ENCODE measurements around the gene LCE1E.

The LCE1E gene

GRCh38 chr1:152817309-152817708, 31.3 kb downstream of the LCE1E start:
- Histone ChIP-seq H2BK5ac (ENCODE audit: low read depth, low read length, poor library complexity, severe bottlenecking) (no peak overlapping the region), H3K4me1 (ENCODE audit: control insufficient read depth, insufficient read depth, low read depth, low read length) (no peaks in the 10 kb centered on the region), H3K9me3 (ENCODE audit: control insufficient read depth, low read length) (no peaks in the 10 kb centered on the region), H3K23ac (ENCODE audit: low read length in 2 of 2) (no peak overlapping the region), H3K4ac (ENCODE audit: low read depth in 1 of 2, low read length in 2 of 2) (no peak overlapping the region), H3K14ac (ENCODE audit: low read length in 2 of 2) (no peak overlapping the region), H3K18ac (ENCODE audit: low read depth in 1 of 2, low read length in 2 of 2) (no peak overlapping the region), H3K4me2 (ENCODE audit: low read length, poor library complexity, severe bottlenecking) (no peak overlapping the region), H3K36me3 (ENCODE audit: control insufficient read depth in 1 of 2, insufficient read depth in 2 of 2, low read depth in 1 of 2, low read length in 2 of 2) (no peaks in the 10 kb centered on the region), H3K27me3 (ENCODE audit: control insufficient read depth in 1 of 2, insufficient read depth in 1 of 2, low read length in 2 of 2) (no peaks in the 10 kb centered on the region), H4K91ac (ENCODE audit: low read length) (no peak overlapping the region), H2BK120ac (ENCODE audit: low read depth, low read length) (no peak overlapping the region), H3K9ac (ENCODE audit: low read length) (no peak overlapping the region), H2BK15ac (ENCODE audit: low read depth, poor library complexity, severe bottlenecking) (no peak overlapping the region), H4K8ac (ENCODE audit: low read length) (no peak overlapping the region), H3K4me3 (ENCODE audit: insufficient read depth in 1 of 2, low read depth in 1 of 2, low read length in 2 of 2) (no peak overlapping the region), H2BK12ac (ENCODE audit: low read length in 2 of 2) (no peak overlapping the region), H2AK5ac (ENCODE audit: low read length, severe bottlenecking) (no peak overlapping the region), H3K79me1 (replicated peaks; ENCODE audit: low read length, poor library complexity, severe bottlenecking) (no peaks in the 10 kb centered on the region), H2AFZ (ENCODE audit: low read depth, low read length) (no peak overlapping the region), H3K27ac (ENCODE audit: low read length, poor library complexity, severe bottlenecking) (no peak overlapping the region)
- WGBS: 65% methylated on average over 6 of the region's 6 CpGs
- no peak for DNase-seq

- no peak overlapping the region for H3K4me2 ChIP-seq (ENCODE audit: low read length, poor library complexity, severe bottlenecking)
- no peak overlapping the region for H3K18ac ChIP-seq (ENCODE audit: low read depth in 1 of 2, low read length in 2 of 2)
- no peak overlapping the region for H2AFZ ChIP-seq (ENCODE audit: low read depth, low read length)
- no peak overlapping the region for H3K4ac ChIP-seq (ENCODE audit: low read depth in 1 of 2, low read length in 2 of 2)
- 27% methylated on average over 1 of the region's 5 CpGs for WGBS
- no peak overlapping the region for H3K14ac ChIP-seq (ENCODE audit: low read length in 2 of 2)
- no peak overlapping the region for H3K27ac ChIP-seq (ENCODE audit: low read length, poor library complexity, severe bottlenecking)
- no peak overlapping the region for H2BK120ac ChIP-seq (ENCODE audit: low read depth, low read length)
- no peak overlapping the region for H4K8ac ChIP-seq (ENCODE audit: low read length)
- no peak overlapping the region for H2BK15ac ChIP-seq (ENCODE audit: low read depth, poor library complexity, severe bottlenecking)
- H2AK5ac ChIP-seq (ENCODE audit: low read length, severe bottlenecking): no peak overlapping the region
- H3K27me3 ChIP-seq (ENCODE audit: control insufficient read depth in 1 of 2, insufficient read depth in 1 of 2, low read length in 2 of 2): peaks cover 0 to 9% of the 10 kb centered on the region in 2 experiments
- H2BK12ac ChIP-seq (ENCODE audit: low read length in 2 of 2): no peak overlapping the region
- H3K9me3 ChIP-seq (ENCODE audit: control insufficient read depth, low read length): no peaks in the 10 kb centered on the region
- no peaks in the 10 kb centered on the region for H3K36me3 ChIP-seq (ENCODE audit: control insufficient read depth in 1 of 2, insufficient read depth in 2 of 2, low read depth in 1 of 2, low read length in 2 of 2)
- DNase-seq: no peak
- no peak overlapping the region for H3K9ac ChIP-seq (ENCODE audit: low read length)
- no peak overlapping the region for H4K91ac ChIP-seq (ENCODE audit: low read length)
- no peak overlapping the region for H3K23ac ChIP-seq (ENCODE audit: low read length in 2 of 2)
- H3K4me3 ChIP-seq (ENCODE audit: insufficient read depth in 1 of 2, low read depth in 1 of 2, low read length in 2 of 2): no peak overlapping the region
- no peaks in the 10 kb centered on the region for H3K4me1 ChIP-seq (ENCODE audit: control insufficient read depth, insufficient read depth, low read depth, low read length)
- H3K79me1 ChIP-seq (replicated peaks; ENCODE audit: low read length, poor library complexity, severe bottlenecking): no peaks in the 10 kb centered on the region
- no peak overlapping the region for H2BK5ac ChIP-seq (ENCODE audit: low read depth, low read length, poor library complexity, severe bottlenecking)
These were observed 37.2 kb downstream of the LCE1E start for GRCh38 chr1:152823294-152823693.

GRCh38 chr1:152824964-152825363, 38.9 kb downstream of the LCE1E start:
- no peak overlapping the region for H3K9ac ChIP-seq (ENCODE audit: low read length)
- H3K4me2 ChIP-seq (ENCODE audit: low read length, poor library complexity, severe bottlenecking): no peak overlapping the region
- DNase-seq: no peak
- no peak overlapping the region for H3K23ac ChIP-seq (ENCODE audit: low read length in 2 of 2)
- H3K18ac ChIP-seq (ENCODE audit: low read depth in 1 of 2, low read length in 2 of 2): no peak overlapping the region
- no peaks in the 10 kb centered on the region for H3K9me3 ChIP-seq (ENCODE audit: control insufficient read depth, low read length)
- no peak overlapping the region for H3K4ac ChIP-seq (ENCODE audit: low read depth in 1 of 2, low read length in 2 of 2)
- H2BK120ac ChIP-seq (ENCODE audit: low read depth, low read length): no peak overlapping the region
- H4K8ac ChIP-seq (ENCODE audit: low read length): no peak overlapping the region
- H3K4me3 ChIP-seq (ENCODE audit: insufficient read depth in 1 of 2, low read depth in 1 of 2, low read length in 2 of 2): no peak overlapping the region
- no peak overlapping the region for H3K27ac ChIP-seq (ENCODE audit: low read length, poor library complexity, severe bottlenecking)
- no peaks in the 10 kb centered on the region for H3K4me1 ChIP-seq (ENCODE audit: control insufficient read depth, insufficient read depth, low read depth, low read length)
- peaks cover 0 to 9% of the 10 kb centered on the region in 2 experiments for H3K27me3 ChIP-seq (ENCODE audit: control insufficient read depth in 1 of 2, insufficient read depth in 1 of 2, low read length in 2 of 2)
- H3K14ac ChIP-seq (ENCODE audit: low read length in 2 of 2): no peak overlapping the region
- no peak overlapping the region for H2BK15ac ChIP-seq (ENCODE audit: low read depth, poor library complexity, severe bottlenecking)
- H3K79me1 ChIP-seq (replicated peaks; ENCODE audit: low read length, poor library complexity, severe bottlenecking): no peaks in the 10 kb centered on the region
- no peak overlapping the region for H4K91ac ChIP-seq (ENCODE audit: low read length)
- no peak overlapping the region for H2AK5ac ChIP-seq (ENCODE audit: low read length, severe bottlenecking)
- no peak overlapping the region for H2BK5ac ChIP-seq (ENCODE audit: low read depth, low read length, poor library complexity, severe bottlenecking)
- no peak overlapping the region for H2AFZ ChIP-seq (ENCODE audit: low read depth, low read length)
- H3K36me3 ChIP-seq (ENCODE audit: control insufficient read depth in 1 of 2, insufficient read depth in 2 of 2, low read depth in 1 of 2, low read length in 2 of 2): no peaks in the 10 kb centered on the region
- H2BK12ac ChIP-seq (ENCODE audit: low read length in 2 of 2): no peak overlapping the region

- no peak within 1 kb of the TSS for H4K91ac ChIP-seq (ENCODE audit: low read length)
- no peak within 1 kb of the TSS for H2BK12ac ChIP-seq (ENCODE audit: low read length in 2 of 2)
- no peak within 1 kb of the TSS for H2BK120ac ChIP-seq (ENCODE audit: low read depth, low read length)
- H2AFZ ChIP-seq (ENCODE audit: low read depth, low read length): no peak within 1 kb of the TSS
- H3K36me3 ChIP-seq (ENCODE audit: control insufficient read depth in 1 of 2, insufficient read depth in 2 of 2, low read depth in 1 of 2, low read length in 2 of 2): no peaks in the 10 kb centered on the region
- H3K79me1 ChIP-seq (replicated peaks; ENCODE audit: low read length, poor library complexity, severe bottlenecking): no peaks in the 10 kb centered on the region
- H3K23ac ChIP-seq (ENCODE audit: low read length in 2 of 2): no peak within 1 kb of the TSS
- no peak within 1 kb of the TSS for H3K4me3 ChIP-seq (ENCODE audit: insufficient read depth in 1 of 2, low read depth in 1 of 2, low read length in 2 of 2)
- no peak within 1 kb of the TSS for H3K27ac ChIP-seq (ENCODE audit: low read length, poor library complexity, severe bottlenecking)
- peaks cover 0 to 9% of the 10 kb centered on the region in 2 experiments for H3K27me3 ChIP-seq (ENCODE audit: control insufficient read depth in 1 of 2, insufficient read depth in 1 of 2, low read length in 2 of 2)
- no peak within 1 kb of the TSS for H2BK5ac ChIP-seq (ENCODE audit: low read depth, low read length, poor library complexity, severe bottlenecking)
- WGBS: 56% methylated on average over 2 of the region's 2 CpGs
- H3K4ac ChIP-seq (ENCODE audit: low read depth in 1 of 2, low read length in 2 of 2): no peak within 1 kb of the TSS
- H3K4me2 ChIP-seq (ENCODE audit: low read length, poor library complexity, severe bottlenecking): no peak within 1 kb of the TSS
- no peak within 1 kb of the TSS for H2BK15ac ChIP-seq (ENCODE audit: low read depth, poor library complexity, severe bottlenecking)
- H3K9ac ChIP-seq (ENCODE audit: low read length): no peak within 1 kb of the TSS
- DNase-seq: no peak
- H3K18ac ChIP-seq (ENCODE audit: low read depth in 1 of 2, low read length in 2 of 2): no peak within 1 kb of the TSS
- H3K4me1 ChIP-seq (ENCODE audit: control insufficient read depth, insufficient read depth, low read depth, low read length): no peaks in the 10 kb centered on the region
- no peak within 1 kb of the TSS for H3K14ac ChIP-seq (ENCODE audit: low read length in 2 of 2)
- no peak within 1 kb of the TSS for H2AK5ac ChIP-seq (ENCODE audit: low read length, severe bottlenecking)
- no peaks in the 10 kb centered on the region for H3K9me3 ChIP-seq (ENCODE audit: control insufficient read depth, low read length)
- H4K8ac ChIP-seq (ENCODE audit: low read length): no peak within 1 kb of the TSS
These were observed 41.1 kb downstream of the LCE1E start, which contains the start of gene LCE1A for GRCh38 chr1:152827173-152827572. LCE1A (plus strand) TSS chr1:152827473; CDS start chr1:152827473, 0 bp downstream.
